NCI-H524 treated with DMSO at 0.1 percent for 48 hours (cell line): ENCODE results near the gene SYNRG.

Experiments used
- DNase-seq: peaks from one replicate; lab custom pipeline; 2025; lab: John Stamatoyannopoulos, UW

The SYNRG gene

DNA sequence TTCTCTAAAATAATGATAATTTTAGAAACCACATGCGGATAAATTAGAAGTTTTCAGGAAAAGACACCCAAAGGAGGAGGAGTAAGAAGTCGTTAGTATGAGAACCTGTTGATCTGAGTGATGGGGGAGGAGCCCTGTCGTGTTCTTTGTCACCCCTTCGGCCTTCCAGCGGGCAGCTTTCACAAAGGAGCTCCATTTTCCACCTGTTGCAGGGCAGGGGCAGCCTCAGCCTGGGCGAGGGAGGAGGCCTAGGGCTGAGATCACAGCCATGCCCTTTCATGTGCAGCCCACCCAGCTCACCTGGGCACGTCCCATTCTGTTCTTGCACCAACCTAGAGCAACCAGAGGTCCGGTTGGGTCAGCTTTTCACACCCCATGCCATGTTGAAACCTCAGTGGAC, 114.2 kb downstream of the SYNRG start:
- DNase-seq = no peak

DNA sequence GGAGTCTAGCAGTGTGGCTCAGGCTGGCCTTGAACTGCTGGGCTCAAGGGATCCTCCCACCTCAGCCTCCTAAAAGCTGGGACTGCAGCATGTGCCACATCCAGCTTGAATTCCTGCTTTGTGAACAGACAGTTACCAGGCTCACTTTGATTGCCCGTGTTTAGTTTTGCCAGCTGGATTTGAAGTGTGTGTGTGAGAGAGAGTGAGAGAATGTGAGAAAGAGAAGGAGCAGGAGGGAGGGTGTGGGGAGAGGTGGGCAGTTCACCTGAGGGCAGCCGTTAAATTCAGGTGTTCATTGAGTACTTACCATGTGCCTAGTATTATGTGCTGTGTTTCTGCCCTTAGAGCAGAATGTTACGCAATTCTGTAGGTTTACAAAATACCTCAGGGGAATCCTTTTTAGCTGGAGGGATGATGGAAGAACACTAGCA, 114.8 kb downstream of the SYNRG start:
- DNase-seq = no peak

DNA sequence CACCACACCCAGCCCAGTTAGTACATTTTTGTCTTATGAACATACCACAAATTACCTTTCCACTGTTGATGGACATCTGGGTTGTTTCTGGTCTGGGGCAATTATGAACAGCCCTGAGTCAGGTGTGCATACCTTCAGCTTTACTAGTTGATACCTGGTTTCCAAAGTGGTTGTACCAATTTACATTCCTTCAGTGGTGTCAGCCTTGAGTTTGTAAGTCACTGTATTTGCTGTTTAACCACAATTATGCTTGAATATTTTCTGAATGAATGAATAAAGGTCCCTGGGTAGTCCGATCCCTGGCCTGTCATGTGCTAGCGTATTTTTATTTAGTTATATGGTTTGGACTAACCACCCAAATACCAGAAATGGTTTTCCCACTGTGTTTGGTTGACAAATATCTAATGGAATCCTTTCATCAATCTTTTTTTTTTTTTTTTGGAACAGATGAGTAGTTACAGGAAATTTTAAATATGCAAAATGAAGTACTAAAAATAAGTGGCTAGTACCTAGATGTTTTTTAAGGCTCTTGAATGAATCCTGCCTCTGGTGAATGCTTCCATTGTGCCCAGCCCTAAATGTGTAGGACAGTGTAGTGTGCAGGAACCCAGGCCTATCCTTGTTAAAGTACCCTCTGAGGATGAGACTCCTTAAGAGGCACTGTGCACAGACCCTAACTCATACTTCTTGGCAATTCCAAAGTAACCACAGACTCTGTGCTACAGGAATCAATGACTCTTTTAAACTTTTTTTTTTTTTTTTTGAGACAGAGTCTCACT, 115.8 kb downstream of the SYNRG start:
- DNase-seq = no peak

DNA sequence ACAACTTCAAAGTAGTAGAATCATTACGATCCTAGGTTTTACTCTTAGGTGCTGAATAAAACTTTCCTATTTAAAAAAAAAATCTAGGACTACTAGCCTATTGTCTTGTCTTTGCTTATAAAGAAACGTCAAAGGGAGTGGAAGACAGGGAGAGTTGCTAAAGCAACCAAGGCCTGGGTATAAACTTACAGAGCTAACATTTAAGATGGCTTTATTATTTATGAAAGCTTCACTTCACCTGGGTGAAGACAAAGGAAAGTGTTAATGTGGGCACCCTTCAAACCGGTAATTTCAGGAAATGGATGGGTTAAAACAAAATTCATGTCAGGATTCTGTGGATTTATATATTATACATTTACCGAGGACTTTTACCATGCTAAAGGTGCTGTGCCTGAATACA, 117.1 kb downstream of the SYNRG start:
- no peak for DNase-seq

GRCh38 chr17:37490638-37491614, 118.3 kb downstream of the SYNRG start:
- DNase-seq = no peak

- no peak for DNase-seq
Observed at GRCh38 chr17:37490022-37490587, 119.1 kb downstream of the SYNRG start.

DNA sequence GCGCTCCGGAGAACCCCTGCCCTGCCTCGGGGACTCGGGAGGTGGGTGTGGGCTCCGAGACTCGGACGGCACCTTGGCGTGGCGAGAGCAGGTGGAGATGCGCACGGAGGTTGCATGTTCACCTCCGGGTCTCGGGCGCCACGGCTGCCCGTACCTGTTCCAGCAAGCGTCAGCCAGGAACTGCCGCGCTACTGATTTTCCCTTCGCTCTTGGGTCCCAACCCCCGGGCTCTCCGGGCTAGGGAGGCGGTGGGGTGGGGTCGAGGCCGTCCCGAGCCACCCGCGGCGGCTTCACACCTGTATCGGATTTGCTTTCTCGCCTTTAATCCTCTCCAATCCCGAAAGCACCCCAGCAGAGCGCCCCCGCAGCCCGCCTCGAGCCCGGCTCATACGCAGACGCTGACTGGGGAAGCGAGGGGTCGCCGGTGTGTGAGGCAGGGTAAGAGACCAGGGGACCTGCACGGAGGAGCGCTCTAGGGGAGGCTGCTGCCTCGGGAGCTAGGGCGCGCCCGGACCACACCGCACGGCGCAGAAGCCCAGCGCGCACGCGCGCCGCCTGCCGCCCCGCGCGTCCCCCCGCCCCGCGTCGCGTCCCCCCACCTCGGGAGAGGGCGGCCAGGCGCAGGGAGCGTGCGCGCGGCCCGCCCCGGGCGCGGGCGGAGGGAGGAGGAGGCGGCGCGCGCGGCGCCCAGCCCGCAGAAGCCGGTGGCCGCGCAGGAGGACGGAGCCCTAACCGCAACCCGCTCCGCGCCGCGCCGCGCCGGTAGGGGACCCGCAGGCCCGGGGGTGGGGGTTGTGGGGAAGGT, 119.8 kb downstream of the SYNRG start, which contains the start of gene DUSP14:
DUSP14 (plus strand) TSS at position 695 of the 805 bp plus-strand sequence. CDS start 22,382 bp downstream, outside the sequence.
- DNase-seq = no peak

DNA sequence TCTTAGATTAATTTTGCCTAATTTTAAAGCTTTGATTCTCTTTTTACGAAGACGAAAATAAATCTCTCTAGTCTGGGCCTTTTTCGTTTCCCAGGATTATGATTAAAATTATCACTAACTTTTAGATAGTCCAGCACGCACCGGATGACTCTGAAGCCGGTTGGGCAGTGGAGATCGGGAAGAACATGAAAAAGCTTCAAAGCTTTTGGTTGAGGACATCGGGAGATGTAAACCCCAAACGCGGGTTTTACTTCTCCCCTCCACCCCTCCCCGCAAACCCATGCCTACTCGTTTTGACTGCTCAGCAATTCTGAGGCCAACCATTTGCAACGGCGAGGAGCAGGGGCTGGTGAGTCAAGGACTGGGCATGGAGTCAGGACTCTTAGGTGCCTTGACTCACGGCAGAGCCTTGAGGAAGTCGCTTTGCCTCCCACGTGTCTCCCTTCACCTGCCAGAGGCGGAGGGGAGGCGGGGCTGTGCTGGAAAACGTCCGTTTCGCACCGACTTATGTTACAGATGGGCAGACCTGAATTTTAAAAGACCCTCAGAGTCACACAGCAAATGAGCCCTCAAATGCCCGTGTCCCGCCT, 120.5 kb downstream of the SYNRG start:
- no peak for DNase-seq

- peak; percentile 60 for DNase-seq
Observed at GRCh38 chr17:37488009-37488604, 121.1 kb downstream of the SYNRG start.

GRCh38 chr17:37485938-37486570, 123.2 kb downstream of the SYNRG start:
- no peak for DNase-seq

- peak; percentile 96 for DNase-seq
Observed at GRCh38 chr17:37483311-37484039, 125.7 kb downstream of the SYNRG start.

- no peak for DNase-seq
Observed at GRCh38 chr17:37481001-37481665, 128.1 kb downstream of the SYNRG start.

- no peak for DNase-seq
Observed at GRCh38 chr17:37480427-37480826, 128.8 kb downstream of the SYNRG start.

GRCh38 chr17:37479025-37479424, 130.2 kb downstream of the SYNRG start:
- no peak for DNase-seq

DNA sequence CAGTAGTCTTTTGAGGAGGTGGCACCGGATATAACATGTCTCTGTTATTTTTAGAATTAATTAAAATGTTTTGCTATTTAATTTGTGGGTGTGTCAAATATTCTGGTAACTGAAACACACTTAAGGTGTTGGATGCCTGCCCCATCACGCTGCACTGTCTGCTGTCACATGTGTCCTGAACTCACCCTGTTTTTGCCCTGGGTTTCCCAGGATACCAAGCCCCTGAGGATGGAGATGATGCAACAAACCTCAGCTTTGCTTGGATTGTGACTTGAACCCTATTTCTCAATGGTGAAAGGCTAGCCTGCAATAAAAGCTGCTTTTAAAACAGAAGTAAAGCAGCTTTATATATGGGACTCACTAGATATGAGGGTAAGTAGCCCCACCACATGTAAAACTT, 131.0 kb downstream of the SYNRG start:
- no peak for DNase-seq

GRCh38 chr17:37476431-37477120, 132.6 kb downstream of the SYNRG start:
- peak; percentile 96 for DNase-seq

DNA sequence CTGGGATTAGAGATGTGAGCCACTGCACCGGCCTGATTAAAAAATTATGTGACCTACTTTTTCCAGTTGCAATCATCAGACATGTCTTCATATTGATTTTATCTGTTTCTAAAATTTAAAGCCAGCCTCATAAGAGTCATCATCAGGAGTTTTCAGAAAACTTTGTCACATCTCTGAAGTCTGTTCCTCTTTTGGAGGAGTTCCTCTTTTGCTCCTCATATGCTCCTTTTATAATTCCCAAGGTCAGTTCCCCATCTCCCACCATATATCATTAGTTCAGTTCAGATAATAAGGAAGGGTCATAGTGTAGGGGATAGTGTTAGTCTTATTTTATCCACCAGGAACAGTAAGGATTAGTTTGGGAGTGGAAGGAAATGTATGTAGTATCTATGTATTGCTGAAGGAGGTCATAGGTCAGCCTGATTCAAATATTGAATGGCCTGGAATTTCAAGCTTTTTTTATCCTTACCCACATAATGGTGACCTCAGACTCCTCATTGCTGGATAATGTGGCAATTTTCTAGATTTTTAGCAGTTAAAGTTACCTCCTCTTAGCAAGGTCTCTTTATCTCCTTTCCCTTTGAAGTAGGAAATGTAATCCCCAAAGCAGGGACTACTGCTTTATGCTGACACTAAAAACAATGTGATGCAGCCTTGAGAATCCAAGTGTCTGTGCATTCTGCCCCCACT, 133.3 kb downstream of the SYNRG start:
- DNase-seq = no peak

DNA sequence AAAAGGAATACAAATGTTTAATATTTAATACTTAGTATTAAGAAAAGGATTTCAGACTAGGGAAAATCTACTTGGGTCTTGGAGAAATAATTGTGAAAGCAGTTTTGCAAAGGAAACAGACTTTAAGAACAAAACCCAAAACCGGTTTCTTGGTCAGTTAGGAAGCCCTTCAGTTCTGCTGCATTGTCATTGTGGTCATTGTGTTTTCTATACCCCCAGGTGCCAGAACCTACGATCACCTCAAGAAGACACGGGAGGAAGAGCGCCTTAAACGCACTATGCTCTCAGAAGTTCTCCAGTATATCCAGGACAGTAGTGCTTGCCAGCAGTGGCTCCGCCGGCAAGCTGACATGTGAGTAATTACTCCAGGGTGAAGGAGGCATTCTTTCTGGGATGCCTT, 139.0 kb downstream of the SYNRG start:
- no peak for DNase-seq
